GM21529 (cell line): ENCODE results near the gene TLX3.
"Not testable (repeated sequence)": the region's sequence is repeated elsewhere in the genome, so short reads cannot be mapped to it uniquely, and the experiment has no call there.

Source experiments
- ATAC-seq: cut with Tn5 transposase; IDR thresholded peaks from one replicate; pipeline ENCODE4 v1.9.1; 2021; ENCODE audit not compliant: unreplicated experiment

TLX3 gene

DNA sequence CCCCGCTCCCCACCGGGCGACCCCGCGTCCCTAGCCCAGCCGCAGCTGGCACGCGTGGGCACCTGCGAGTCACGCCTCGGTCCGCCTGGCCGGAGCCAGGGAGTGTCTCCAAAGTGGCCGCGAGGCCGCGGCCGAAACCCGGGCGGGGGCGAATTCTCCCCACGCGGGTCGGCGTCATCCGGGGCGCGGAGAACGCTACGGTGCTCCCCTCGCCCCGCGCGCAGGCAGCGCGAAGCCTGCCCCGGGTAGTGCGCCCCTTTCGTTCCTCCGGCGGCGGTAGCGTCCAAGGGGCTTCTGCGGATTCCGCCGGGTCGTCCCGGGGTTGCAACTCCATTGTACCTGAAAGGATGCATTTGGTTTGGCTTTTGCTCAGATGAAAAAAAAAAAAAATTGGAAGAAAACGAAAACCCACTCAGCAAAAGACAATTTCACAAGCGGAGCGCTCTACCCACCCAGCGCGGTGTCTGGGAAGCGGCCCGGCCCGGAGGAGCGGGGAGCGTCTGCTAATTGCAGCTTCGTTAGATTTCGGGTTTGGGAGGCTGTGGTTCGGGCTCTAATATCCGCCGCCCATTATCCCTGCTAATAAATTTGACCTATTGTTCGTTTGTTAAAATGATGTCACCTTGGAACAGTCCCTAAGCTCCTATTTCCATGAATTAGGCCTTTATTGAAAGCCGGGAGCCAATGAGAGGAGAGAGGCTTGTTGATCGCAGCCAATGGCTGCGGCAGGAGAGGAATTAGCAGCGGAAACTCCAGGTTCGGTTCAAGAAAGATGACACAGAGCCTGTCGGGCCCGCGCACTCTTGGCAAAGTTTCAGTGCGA is at the start of gene TLX3:
Gene TLX3, plus strand, starts transcription at position 796 of the 823 bp plus-strand sequence. CDS start 118 bp downstream, outside the sequence.
- ATAC-seq: no peak

- ATAC-seq: no peak
Measured at GRCh38 chr5:171261361-171261760, 47.7 kb upstream of the TLX3 start.

DNA sequence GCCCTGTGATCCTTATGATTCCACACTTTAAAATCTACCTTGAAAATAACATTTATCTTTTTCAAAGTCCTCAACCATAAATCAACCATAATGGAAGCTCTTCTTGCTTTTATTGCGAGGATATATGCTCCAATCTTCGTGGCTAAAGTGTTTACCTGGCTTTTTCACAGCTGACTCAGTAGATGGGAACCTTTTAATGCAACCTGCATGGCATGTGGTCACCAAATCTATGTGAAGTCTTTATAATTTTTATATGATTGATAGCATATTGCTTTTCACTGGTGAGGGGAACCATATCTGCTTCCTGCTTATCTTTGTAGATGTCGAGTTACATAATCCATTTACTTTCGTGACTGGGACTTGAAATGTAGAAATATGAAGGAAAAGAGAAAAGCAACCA is 47.1 kb upstream of the TLX3 start:
- no peak for ATAC-seq

DNA sequence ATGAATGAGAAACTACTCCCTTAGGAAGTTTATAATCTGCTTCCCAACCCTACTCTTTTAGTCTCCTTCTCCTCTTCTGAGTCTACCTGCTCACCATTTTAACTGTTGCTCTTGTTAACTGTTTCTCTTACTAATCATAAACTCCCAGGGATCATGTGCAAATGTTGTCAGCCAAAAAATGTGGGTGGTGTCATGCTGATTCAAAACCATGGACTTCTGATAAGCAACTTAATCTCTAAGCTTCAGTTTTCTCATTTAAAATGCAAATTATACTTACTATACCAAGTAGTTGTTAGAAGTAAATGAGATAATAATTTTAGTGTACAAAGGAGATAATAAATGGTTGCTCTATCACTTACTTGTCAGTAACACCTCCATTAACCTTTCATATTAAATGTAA is 45.9 kb upstream of the TLX3 start:
- no peak for ATAC-seq

DNA sequence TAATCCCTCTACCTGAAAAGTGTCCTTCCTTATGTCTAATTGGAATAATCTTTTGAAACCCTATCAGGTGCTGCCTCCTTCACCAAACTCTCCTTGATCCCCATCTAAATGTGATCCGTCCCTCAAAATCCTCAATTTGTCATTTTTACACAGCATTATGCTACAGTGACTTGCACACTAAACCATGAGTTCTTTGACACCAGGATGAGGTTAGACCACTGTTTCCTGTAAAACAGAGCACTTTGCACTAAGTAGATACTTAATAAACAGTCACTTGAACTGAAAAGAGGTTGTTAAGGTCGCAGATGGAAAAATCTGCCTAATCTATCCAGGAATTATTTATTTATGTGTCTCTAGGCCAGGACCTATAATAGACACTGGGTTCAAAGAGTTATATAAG is 44.2 kb upstream of the TLX3 start:
- ATAC-seq: no peak

GRCh38 chr5:171268700-171269620 is 40.1 kb upstream of the TLX3 start:
- ATAC-seq: no peak

DNA sequence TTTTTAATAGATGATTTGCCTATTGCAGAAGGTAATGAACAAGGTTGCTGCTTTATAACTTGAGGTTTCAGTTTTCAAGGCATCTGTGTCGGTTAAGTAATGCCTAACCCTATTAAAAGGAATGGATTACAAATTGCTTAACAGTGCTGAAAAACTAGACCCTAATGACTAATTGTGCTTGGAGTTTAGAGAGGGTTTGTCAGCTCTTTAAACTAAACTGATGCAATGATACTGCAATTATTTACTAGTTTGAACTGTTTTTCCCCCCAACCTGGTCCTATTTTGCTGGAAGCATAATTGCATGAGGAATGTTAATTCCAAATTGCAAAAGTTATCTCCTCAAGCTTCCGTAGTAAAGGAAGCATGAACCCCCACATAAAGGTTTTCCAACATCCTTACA is 39.3 kb upstream of the TLX3 start:
- ATAC-seq: no peak

DNA sequence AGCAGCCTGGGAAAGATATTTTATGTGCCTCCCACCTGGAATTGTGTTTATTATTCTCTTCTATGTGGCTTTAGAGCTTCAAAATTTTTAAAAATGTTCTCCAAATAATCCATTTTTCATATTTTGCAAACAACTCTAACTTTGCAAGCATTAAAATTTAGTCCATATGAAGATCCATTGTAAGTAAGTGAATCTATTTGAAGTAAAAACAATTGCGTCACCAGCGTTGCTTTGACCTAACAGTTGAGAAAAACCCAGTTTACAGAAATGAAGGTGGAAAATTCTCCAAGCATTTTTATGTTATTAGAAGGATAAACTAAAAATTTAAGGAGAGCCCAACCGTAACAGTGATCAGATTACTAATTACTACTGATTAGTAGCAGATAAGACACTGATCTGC is 38.9 kb upstream of the TLX3 start:
- ATAC-seq: no peak

- no peak for ATAC-seq
Measured at GRCh38 chr5:171271798-171272197, 37.2 kb upstream of the TLX3 start.

DNA sequence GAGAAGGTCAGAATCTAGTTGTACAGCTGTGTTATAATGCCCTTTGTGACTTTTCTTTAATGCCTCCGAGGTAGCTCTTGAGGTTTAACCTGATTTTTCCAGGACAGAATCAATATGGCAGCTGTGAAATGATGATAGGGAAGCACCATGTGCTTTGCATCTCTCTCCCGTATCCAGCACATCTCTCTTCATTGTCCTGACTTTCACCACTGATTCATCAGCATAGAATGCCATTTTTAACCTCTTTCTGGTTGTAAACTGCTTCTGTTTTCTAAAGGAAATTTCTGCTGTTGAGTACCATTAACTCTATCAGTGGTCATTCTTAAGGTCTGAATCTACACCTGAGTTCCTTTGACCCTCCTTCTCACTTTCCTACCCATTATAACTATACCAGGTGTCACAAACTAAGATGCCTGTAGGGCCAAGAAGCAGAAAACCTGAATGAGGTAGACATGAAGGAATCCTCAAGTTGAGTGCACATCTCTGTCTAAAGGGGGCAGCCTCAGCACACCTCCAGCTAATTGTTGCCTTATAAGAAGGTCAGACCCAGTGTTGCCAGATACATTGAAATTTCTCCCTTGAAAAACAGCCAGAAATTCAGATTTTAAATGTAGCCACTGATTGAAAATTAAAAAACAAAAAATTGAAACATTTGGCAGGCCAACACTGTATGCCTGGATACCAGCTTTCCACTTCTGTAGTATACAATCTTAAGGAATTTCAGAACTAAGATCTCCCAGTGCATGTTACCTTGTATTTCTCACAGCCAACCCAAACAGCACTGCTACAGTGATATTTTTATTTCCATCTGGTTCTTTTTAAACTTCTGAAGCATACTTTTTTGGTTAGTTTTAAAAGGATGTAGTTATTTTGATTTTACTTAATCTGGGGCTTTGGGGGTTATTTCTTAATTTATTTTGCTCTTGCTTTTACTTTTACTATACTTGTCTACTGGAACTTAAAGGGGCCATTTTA is 35.8 kb upstream of the TLX3 start:
- ATAC-seq: no peak

GRCh38 chr5:171275841-171276544 is 33.1 kb upstream of the TLX3 start:
- ATAC-seq: no peak

- ATAC-seq: no peak
Measured at GRCh38 chr5:171283753-171284152, 25.3 kb upstream of the TLX3 start.

DNA sequence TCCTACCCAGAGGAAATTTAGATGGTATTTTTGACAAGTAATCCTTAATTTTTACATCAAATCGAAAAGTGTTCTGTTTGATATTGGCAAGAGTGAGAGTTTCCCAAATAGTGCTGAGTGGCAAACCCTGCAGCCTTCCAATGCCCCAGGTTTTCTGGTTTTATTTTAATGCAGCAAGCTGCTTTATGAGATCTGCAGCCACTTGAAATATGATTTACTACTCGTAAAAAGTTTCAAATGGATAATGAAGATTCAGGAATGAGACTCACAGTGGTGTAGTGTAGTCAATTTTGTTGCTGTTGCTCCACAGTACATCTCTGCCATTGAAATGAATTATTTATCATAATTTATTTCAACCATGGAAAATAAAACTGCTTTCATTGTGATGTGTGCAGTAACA is 23.6 kb upstream of the TLX3 start:
- no peak for ATAC-seq

- no peak for ATAC-seq
Measured at GRCh38 chr5:171288066-171288465, 21.0 kb upstream of the TLX3 start.

- no peak for ATAC-seq
Measured at GRCh38 chr5:171291371-171291770, 17.7 kb upstream of the TLX3 start.

GRCh38 chr5:171295299-171295698 is 13.7 kb upstream of the TLX3 start:
- no peak for ATAC-seq

GRCh38 chr5:171295801-171296200 is 13.2 kb upstream of the TLX3 start:
- no peak for ATAC-seq

GRCh38 chr5:171297941-171298340 is 11.1 kb upstream of the TLX3 start:
- ATAC-seq: not testable (repeated sequence)

DNA sequence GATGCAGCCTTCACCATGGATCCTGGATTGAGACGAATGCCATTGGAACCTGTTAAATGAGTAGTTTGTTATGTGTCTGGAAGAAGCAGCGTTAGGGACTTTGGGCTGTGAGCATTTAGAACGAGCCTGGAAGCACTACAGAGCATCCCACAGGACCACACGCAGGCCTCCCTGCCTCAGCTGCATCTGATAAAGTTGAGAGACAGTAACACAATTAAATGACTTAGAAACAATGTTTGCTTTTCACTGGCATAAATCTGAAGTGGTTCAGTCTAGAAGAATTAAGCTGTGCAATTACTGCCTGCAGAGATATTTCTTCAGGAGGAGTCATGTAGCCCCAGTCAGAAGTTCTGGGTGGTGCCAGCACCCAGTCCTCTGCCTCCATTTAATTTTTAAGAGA is 9.8 kb upstream of the TLX3 start:
- ATAC-seq: no peak

DNA sequence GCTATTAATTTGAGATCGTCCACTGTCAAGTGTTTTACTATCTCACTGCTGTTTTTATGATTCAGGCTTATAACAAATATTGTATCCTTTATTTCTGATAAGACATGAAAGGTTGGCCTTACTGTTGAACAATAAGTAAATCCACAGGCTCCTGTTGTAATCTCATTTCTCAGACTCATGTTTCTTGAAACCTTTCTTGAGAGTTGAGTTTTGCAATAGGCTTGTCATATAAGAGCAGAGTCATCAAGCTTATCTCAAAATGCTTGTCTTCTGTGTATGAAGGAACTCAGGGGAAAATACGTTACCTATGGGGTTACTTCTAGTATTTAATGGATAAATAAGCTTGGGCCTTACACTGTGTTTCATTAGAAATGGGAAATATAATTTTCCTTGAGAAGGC is 9.2 kb upstream of the TLX3 start:
- ATAC-seq: no peak
